ENCODE results near the gene BMPR2.
"Not testable (repeated sequence)": the region's sequence is repeated elsewhere in the genome, so short reads cannot be mapped to it uniquely, and the experiment has no call there.

BMPR2 gene

DNA sequence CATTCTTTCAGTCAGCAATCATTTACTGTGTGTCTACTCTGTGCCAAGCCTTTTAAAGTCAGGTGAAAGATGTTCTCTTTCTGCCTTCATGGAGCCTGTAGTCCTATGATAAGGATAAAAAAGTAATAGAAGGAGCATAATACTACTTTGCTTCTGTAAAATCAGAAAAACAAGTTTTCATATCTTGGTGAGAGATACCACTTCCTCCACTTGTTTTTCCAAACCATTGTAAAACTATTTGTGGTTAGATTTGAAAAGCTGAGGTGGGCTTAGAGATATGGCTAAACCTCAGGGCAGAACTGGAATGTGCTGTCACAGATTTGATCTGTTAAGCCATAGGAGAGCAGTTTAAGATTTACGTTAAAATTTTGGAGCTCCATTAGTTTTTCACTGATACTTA, 153.9 kb downstream of the BMPR2 start:
- no peak overlapping the region for H3K27ac ChIP-seq
- TF ChIP-seq, protein P1, sequence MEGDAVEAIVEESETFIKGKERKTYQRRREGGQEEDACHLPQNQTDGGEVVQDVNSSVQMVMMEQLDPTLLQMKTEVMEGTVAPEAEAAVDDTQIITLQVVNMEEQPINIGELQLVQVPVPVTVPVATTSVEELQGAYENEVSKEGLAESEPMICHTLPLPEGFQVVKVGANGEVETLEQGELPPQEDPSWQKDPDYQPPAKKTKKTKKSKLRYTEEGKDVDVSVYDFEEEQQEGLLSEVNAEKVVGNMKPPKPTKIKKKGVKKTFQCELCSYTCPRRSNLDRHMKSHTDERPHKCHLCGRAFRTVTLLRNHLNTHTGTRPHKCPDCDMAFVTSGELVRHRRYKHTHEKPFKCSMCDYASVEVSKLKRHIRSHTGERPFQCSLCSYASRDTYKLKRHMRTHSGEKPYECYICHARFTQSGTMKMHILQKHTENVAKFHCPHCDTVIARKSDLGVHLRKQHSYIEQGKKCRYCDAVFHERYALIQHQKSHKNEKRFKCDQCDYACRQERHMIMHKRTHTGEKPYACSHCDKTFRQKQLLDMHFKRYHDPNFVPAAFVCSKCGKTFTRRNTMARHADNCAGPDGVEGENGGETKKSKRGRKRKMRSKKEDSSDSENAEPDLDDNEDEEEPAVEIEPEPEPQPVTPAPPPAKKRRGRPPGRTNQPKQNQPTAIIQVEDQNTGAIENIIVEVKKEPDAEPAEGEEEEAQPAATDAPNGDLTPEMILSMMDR (conservative IDR thresholded peaks at IDR 0.05; ENCODE audit: low read depth) = no peak
- DNase-seq (ENCODE audit: low spot score) = no peak
- POLR2A ChIA-PET (ENCODE audit: low non-redundant PET) = no interaction called here
- CTCF ChIA-PET = interaction anchor here (0.7 to 0.9 kb wide), 2 partner anchors 222 to 522 kb away, joined by 3 to 6 read pairs; no protein-coding TSS in a partner anchor

GRCh38 chr2:202535290-202535689, 159.2 kb downstream of the BMPR2 start:
- CTCF ChIA-PET; DNase-seq (ENCODE audit: low spot score); POLR2A ChIA-PET (ENCODE audit: low non-redundant PET); H3K27ac ChIP-seq: not testable (repeated sequence)

DNA sequence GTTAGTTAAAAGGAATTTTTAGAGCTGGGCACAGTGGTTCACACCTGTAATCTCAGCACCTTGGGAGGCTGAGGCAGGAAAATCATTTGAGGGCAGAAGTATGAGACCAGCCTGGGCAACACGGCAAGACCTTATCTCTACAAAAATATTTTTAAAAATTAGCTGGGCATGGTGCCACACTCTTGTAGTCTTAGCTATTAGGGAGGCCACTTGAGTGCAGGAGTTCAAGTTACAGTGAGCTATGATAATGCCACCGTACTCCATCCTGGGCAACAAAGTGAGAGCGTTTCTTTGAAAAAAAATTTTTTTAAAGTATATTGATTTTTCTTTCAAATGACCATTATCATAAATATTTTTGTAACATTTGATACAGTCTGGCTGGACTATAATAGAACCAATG, 165.0 kb downstream of the BMPR2 start:
- POLR2A ChIA-PET (ENCODE audit: low non-redundant PET) = no interaction called here

DNA sequence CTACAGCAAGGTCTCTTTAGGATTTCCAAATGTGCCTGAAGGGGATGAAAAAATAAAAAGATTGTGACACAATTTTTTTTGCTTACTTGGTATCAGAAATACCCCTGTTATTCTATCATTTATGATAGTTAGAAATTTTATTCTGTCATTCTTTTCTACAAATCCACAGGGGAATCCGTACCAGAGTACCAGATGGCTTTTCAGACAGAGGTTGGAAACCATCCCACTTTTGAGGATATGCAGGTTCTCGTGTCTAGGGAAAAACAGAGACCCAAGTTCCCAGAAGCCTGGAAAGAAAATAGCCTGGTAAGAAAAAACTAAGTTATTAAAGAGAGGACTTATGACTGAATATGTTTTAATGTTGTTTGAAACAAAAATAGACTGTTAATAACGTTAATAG, 166.0 kb downstream of the BMPR2 start:
- no peak for DNase-seq (ENCODE audit: low spot score)
- POLR2A ChIA-PET (ENCODE audit: low non-redundant PET) = no interaction called here
- TF ChIP-seq, protein P1 (conservative IDR thresholded peaks at IDR 0.05; ENCODE audit: low read depth) = no peak
- no peak overlapping the region for H3K27ac ChIP-seq
- CTCF ChIA-PET = no interaction called here

More for the DNA sequence above, 165.0 kb downstream of the BMPR2 start:
- TF ChIP-seq, protein P1 (conservative IDR thresholded peaks at IDR 0.05; ENCODE audit: low read depth) = no peak
- no peak overlapping the region for H3K27ac ChIP-seq
- DNase-seq (ENCODE audit: low spot score) = no peak
- CTCF ChIA-PET = no interaction called here

DNA sequence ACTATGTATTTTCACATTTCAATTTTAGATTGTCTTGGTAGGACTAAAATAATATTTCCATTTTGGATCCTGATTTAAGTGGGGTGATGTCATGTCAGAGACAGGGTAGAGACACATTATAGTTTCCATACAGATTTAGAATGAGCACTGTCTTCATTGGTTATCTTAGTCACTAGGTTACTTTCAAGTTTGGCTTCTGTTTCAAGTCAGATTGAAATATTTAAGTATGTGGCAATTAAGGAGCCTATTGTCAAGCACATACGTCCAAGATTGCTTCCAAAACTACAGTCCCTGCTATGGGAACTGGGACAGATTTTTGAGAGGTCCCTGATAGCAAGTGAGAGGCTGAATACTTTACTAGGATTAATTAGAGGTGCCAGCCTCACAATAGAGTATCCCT, 169.4 kb downstream of the BMPR2 start:
- POLR2A ChIA-PET (ENCODE audit: low non-redundant PET) = no interaction called here
- TF ChIP-seq, protein P1 (conservative IDR thresholded peaks at IDR 0.05; ENCODE audit: low read depth) = no peak
- H3K27ac ChIP-seq = no peak overlapping the region
- DNase-seq (ENCODE audit: low spot score) = no peak
- CTCF ChIA-PET = no interaction called here

GRCh38 chr2:202545931-202546330, 169.8 kb downstream of the BMPR2 start:
- CTCF ChIA-PET = no interaction called here
- TF ChIP-seq, protein P1 (conservative IDR thresholded peaks at IDR 0.05; ENCODE audit: low read depth) = no peak
- DNase-seq (ENCODE audit: low spot score) = no peak
- POLR2A ChIA-PET (ENCODE audit: low non-redundant PET) = no interaction called here
- no peak overlapping the region for H3K27ac ChIP-seq

DNA sequence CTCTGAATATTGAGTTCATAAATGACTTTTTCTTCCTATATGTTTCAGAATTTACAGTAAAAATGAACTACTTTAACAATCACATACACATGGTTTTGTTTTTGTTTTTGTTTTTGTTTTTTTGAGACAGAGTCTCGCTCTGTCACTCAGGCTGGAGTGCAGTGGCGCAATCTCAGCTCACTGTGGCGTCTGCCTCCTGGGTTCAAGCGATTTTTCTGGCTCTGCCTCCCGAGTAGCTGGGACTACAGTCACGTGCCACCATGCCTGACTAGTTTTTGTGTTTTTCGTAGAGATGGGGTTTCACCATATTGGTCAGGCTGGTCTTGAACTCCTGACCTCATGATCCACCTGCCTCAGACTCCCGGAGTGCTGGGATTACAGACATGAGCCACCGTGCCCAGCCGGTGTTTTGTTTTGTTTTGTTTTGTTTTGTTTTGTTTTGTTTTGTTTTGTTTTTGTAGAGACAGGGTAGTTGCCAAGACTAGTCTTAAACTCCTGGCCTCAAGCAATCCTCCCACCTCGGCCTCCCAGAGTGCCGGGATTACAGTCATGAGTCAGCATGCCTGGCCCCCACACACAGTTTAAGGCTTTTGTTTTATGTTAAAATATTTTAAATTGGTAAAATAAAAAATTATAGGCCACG, 170.5 kb downstream of the BMPR2 start:
- H3K27ac ChIP-seq; POLR2A ChIA-PET (ENCODE audit: low non-redundant PET); DNase-seq (ENCODE audit: low spot score); CTCF ChIA-PET: not testable (repeated sequence)

GRCh38 chr2:202548240-202548639, 172.1 kb downstream of the BMPR2 start:
- ChIA-PET CTCF (no interaction called here), POLR2A (ENCODE audit: low non-redundant PET) (no interaction called here)
- TF ChIP-seq, protein P1 (conservative IDR thresholded peaks at IDR 0.05; ENCODE audit: low read depth) = no peak
- no peak overlapping the region for H3K27ac ChIP-seq
- DNase-seq (ENCODE audit: low spot score) = no peak

- CTCF ChIA-PET; H3K27ac ChIP-seq; POLR2A ChIA-PET (ENCODE audit: low non-redundant PET); DNase-seq (ENCODE audit: low spot score): not testable (repeated sequence)
Observed at GRCh38 chr2:202551000-202551399, 174.9 kb downstream of the BMPR2 start.

Data from RWPE1 (cell line).